Heart left ventricle (tissue), 16 donors: ENCODE measurements around the gene ARHGEF10L. TPM values are rescaled to one million over a fixed set of nuclear protein-coding genes. Genes with fewer than 3 reads are reported as not detected.

Experiments used
- ATAC-seq, 4 donors: fragments of 200-7000 bp; cut with Tn5 transposase; one replicate each; pipeline ENCODE4 v1.9.1; 2020 to 2022; ENCODE audit warnings: moderate library complexity in 4 of 4, mild to moderate bottlenecking in 3 of 4, moderate number of reproducible peaks in 1 of 4
- DNase-seq, 5 donors: peaks; one replicate each; pipeline ENCODE4 v3.0.0-alpha.2; 2020
- H3K27ac ChIP-seq, 12 donors: fragments of 200-600 bp; sonication (generic) in 4 of 12; one replicate each; pipeline versions ENCODE4 v1.5.0 to v1.8.0; 2016 to 2022; ENCODE audit warnings: mild to moderate bottlenecking in 2 of 12
- H3K27me3 ChIP-seq, 9 donors: fragments of 200-600 bp; sonication (generic) in 2 of 9; one replicate each; pipeline versions ENCODE4 v1.5.1 to v1.8.0; 2016 to 2022; ENCODE audit warnings: mild to moderate bottlenecking in 3 of 9
- H3K36me3 ChIP-seq, 9 donors: fragments of 200-600 bp; sonication (generic) in 2 of 9; one replicate each; pipeline versions ENCODE4 v1.5.0 to v1.8.0; 2018 to 2022; ENCODE audit warnings: mild to moderate bottlenecking in 2 of 9
- H3K4me1 ChIP-seq, 12 donors: fragments of 200-600 bp; sonication (generic) in 4 of 12; one replicate each; pipeline versions ENCODE4 v1.5.0 to v1.8.0; 2016 to 2022; ENCODE audit warnings: mild to moderate bottlenecking in 3 of 12
- H3K4me3 ChIP-seq, 12 donors: fragments of 200-600 bp; sonication (generic) in 4 of 12; one replicate each; pipeline versions ENCODE4 v1.5.0 to v1.8.0; 2017 to 2022; ENCODE audit warnings: mild to moderate bottlenecking in 9 of 12, moderate library complexity in 4 of 12
- H3K9me3 ChIP-seq, 12 donors: fragments of 200-600 bp; sonication (generic) in 4 of 12; one replicate each; pipeline versions ENCODE4 v1.5.0 to v1.8.0; 2016 to 2022; ENCODE audit warnings: mild to moderate bottlenecking in 1 of 12
- POLR2A ChIP-seq, 2 donors: fragments of 450-650 bp; IDR thresholded peaks; one replicate each; pipeline ENCODE4 v1.6.1; 2017; ENCODE audit warnings: antibody characterized with exemption in 2 of 2, mild to moderate bottlenecking in 2 of 2, moderate library complexity in 2 of 2
- WGBS, 4 donors: extraction: QIAGEN DNeasy Blood & Tissue Kit in 2 of 4; methylation state at CpG; one replicate each; pipeline versions ENCODE4 v1.1.5 to v1.1.7; 2013 to 2018; 5-methylcytosine and 5-hydroxymethylcytosine counted together
- intact Hi-C, 10 donors: fragments of 100-400 bp; cut with DNase I; formaldehyde crosslinking; loops; one replicate each; pipeline versions ENCODE4 v1.11.1 to v1.14.2; 2022
- polyA plus RNA-seq, 2 donors: library from polyadenylated mRNA; stranded (reverse); fragments of 200-250 nt; gene quantifications; one replicate each; pipeline ENCODE4 v1.2.3, GENCODE V29; 2013
- total RNA-seq, 9 donors: library from RNA; depleted of rRNA in 2 of 9; stranded (reverse); fragments of >200 nt in 2 of 9; fragmentation: NEBNext Ultra II Directional in 3 of 9; extraction: Animal tissue kit (Norgen Biotek cat#: 25700) in 3 of 9; gene quantifications; one replicate each; pipeline versions ENCODE4 v1.1.0 to v1.2.4, GENCODE V29; 2016 to 2023
- TF ChIP-seq, protein P1 (sequence below), 12 donors: fragments of 200-600 bp; sonication (generic) in 4 of 12; IDR thresholded peaks; one replicate each; pipeline versions ENCODE4 v1.5.0 to v1.8.0; 2018 to 2022; ENCODE audit warnings: antibody characterized with exemption in 12 of 12, mild to moderate bottlenecking in 5 of 12
- donor health status: ischemic (EF 13 %, LVEDD 7.1; RV severe dilation, severe dysfunction).
- donor health status: healthy with polysubstance abuse.
- donor health status: DM: no; HTN: yes; CAD: no.
- donor health status: DM: no; HTN: no; CAD: no.
- donor health status: ischemic (EF 25% LVEDD 6.9; RV normal size, moderate dysfunction).
- donor health status: ischemic (EF 25% LVEDD 5.7; RV mildly dilated, moderate dysfunction).
- donor health status: healthy.
- donor health status: DM: yes; HTN: yes; CAD: no.
- donor health status: ischemic (EF 35%, LVEDD 5.7; RV mildly dilated, moderate dysfunction).
- donor health status: nonischemic (EF 11% LVEDD 7.7; RV severe dilation, severe dysfunction).
- donor health status: DM: yes; HTN: yes; CAD: no.
- donor health status: PGD.
- donor health status: ischemic (EF 29% LVEDD 5.4; RV normal size, mild dysfunction).
- donor health status: nonischemic (EF 23%, LVEDD 6.1; RV moderate dilation, normal function).

ARHGEF10L gene
- total and polyA plus RNA-seq, 11 donors, result 44.6 to 72.8 (median 57.9) TPM

GRCh38 chr1:17733661-17734060, 194.2 kb downstream of the ARHGEF10L start:
- WGBS, 4 donors, result 73 to 79% (median 76%) methylated on average over 21 of the region's 21 CpGs
- intact Hi-C loops, result no loop called here

DNA sequence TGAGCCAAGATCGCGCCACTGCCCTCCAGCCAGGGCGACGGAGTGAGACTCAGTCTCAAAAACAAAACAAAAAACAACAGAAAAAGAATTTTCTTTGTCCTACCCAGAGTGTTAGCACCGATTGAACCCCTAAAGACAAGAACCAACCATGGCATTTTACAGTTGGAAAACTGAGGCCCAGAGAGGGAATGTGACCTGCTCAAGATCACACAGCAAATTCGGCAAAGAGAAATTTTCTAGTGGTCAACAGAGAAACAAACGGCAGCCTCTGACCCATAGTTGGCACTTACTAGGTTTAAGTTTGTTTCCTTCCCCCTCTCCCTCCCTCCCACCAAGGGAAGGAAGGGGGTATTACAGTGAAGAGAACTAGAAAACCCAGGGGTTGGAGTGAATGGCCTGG, 195.1 kb downstream of the ARHGEF10L start:
- intact Hi-C loops, result no loop called here
- Histone ChIP-seq H3K4me3 (no peak overlapping the region), H3K27me3 (peaks cover 0 to 21% (median 0%) of the 10 kb centered on the region in 9 donors), H3K36me3 (no peaks in the 10 kb centered on the region), H3K9me3 (no peaks in the 10 kb centered on the region), H3K4me1 (no peaks in the 10 kb centered on the region), H3K27ac (no peak overlapping the region)
- TF ChIP-seq, protein P1, sequence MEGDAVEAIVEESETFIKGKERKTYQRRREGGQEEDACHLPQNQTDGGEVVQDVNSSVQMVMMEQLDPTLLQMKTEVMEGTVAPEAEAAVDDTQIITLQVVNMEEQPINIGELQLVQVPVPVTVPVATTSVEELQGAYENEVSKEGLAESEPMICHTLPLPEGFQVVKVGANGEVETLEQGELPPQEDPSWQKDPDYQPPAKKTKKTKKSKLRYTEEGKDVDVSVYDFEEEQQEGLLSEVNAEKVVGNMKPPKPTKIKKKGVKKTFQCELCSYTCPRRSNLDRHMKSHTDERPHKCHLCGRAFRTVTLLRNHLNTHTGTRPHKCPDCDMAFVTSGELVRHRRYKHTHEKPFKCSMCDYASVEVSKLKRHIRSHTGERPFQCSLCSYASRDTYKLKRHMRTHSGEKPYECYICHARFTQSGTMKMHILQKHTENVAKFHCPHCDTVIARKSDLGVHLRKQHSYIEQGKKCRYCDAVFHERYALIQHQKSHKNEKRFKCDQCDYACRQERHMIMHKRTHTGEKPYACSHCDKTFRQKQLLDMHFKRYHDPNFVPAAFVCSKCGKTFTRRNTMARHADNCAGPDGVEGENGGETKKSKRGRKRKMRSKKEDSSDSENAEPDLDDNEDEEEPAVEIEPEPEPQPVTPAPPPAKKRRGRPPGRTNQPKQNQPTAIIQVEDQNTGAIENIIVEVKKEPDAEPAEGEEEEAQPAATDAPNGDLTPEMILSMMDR (IDR thresholded peaks at IDR 0.05), result no peak
- TF ChIP-seq POLR2A (IDR thresholded peaks at IDR 0.05), result no peak
- ATAC-seq, result no peak
- 84 to 88% (median 85%) methylated on average over 7 of the region's 7 CpGs for WGBS, 4 donors
- peak in 1 of 5 donors; percentile 4 for DNase-seq

More at GRCh38 chr1:17733661-17734060, 194.2 kb downstream of the ARHGEF10L start:
- H3K4me3 ChIP-seq, result no peak overlapping the region
- no peak for ATAC-seq
- no peaks in the 10 kb centered on the region for H3K4me1 ChIP-seq
- DNase-seq, result no peak
- peaks cover 0 to 27% (median 0%) of the 10 kb centered on the region in 9 donors for H3K27me3 ChIP-seq
- no peak overlapping the region for H3K27ac ChIP-seq
- H3K36me3 ChIP-seq, result no peaks in the 10 kb centered on the region
- H3K9me3 ChIP-seq, result no peaks in the 10 kb centered on the region
- TF ChIP-seq POLR2A (IDR thresholded peaks at IDR 0.05), result no peak
- TF ChIP-seq, protein P1 (IDR thresholded peaks at IDR 0.05), result no peak

DNA sequence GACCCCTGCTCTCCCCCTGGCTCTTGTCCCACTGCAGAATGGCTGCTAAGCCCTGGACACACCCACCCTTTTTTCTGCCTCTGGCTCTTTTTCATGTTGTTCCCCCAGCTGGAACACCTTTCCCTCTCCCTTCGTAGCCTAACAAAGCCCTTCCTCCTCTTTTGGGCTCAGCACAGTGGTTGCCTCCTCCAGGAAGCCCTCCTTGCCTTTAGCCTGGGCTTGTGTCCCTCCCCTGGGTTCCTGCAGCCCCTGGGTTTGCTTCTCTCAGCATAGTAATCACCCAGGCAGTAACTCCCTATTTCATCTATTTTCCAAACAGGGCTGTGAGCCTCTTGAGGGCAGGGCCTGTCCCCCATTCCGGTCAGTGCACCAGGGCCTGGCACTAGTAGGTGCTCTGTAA, 195.8 kb downstream of the ARHGEF10L start:
- H3K4me3 ChIP-seq, result no peak overlapping the region
- no peak overlapping the region for H3K27ac ChIP-seq
- no peaks in the 10 kb centered on the region for H3K9me3 ChIP-seq
- H3K36me3 ChIP-seq, result no peaks in the 10 kb centered on the region
- WGBS, 4 donors, result 71 to 84% (median 80%) methylated on average over 2 of the region's 2 CpGs
- DNase-seq (no peak), ATAC-seq (peak in 1 of 4 donors; percentile 16)
- H3K27me3 ChIP-seq, result peaks cover 0 to 23% (median 0%) of the 10 kb centered on the region in 9 donors
- intact Hi-C loops, result no loop called here
- TF ChIP-seq, protein P1 (IDR thresholded peaks at IDR 0.05), result no peak
- no peak for TF ChIP-seq POLR2A (IDR thresholded peaks at IDR 0.05)
- no peaks in the 10 kb centered on the region for H3K4me1 ChIP-seq

DNA sequence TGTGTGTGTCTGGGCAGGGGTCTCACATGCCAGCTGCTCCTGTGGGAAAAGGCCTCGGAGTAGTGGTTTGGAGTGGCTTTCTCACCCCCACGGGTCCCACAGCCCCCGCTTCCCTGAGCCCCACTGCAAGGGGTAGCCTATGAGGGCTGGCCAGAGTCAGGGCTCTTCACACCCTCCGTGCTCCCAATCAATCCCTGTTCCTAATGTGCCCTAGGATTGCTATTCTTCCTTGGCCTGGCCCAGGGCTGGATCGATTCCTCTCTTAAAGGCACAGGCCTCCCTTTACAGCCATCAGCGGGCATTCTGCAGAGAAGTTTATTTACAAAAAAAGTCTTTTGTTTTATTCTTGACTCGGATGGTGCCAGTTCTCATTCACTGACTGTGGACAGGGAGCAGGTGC, 196.3 kb downstream of the ARHGEF10L start:
- TF ChIP-seq, protein P1 (IDR thresholded peaks at IDR 0.05), result no peak
- TF ChIP-seq POLR2A (IDR thresholded peaks at IDR 0.05), result no peak
- Histone ChIP-seq H3K27me3 (peaks cover 0 to 28% (median 2%) of the 10 kb centered on the region in 9 donors), H3K4me1 (no peaks in the 10 kb centered on the region), H3K4me3 (no peak overlapping the region), H3K27ac (no peak overlapping the region), H3K36me3 (no peaks in the 10 kb centered on the region), H3K9me3 (no peaks in the 10 kb centered on the region)
- 59 to 66% (median 62%) methylated on average over 7 of the region's 7 CpGs for WGBS, 4 donors
- DNase-seq (peak in 1 of 5 donors; percentile 37), ATAC-seq (no peak)
- intact Hi-C loops, result no loop called here
